MM.1S (cell line): ENCODE measurements around the gene CD79A.

Source experiments
- CTCF ChIP-seq: fragments of 300-600 bp; sonication (generic); IDR thresholded peaks from 2 replicates; pipeline ENCODE4 v1.5.1; 2016; ENCODE audit warnings: antibody characterized with exemption, low read length, mixed read lengths
- EZH2 ChIP-seq: fragments of 300-600 bp; sonication (generic); optimal IDR thresholded peaks from 2 replicates; pipeline ENCODE3; 2017; ENCODE audit warnings: low read depth, mild to moderate bottlenecking, antibody characterized with exemption, low read length, mixed read lengths

GRCh38 chr19:41861846-41862245 lies 15.2 kb upstream of the CD79A start:
- TF ChIP-seq CTCF (no peak), EZH2 (no peak)
